ENCODE measurements around the gene KIDINS220. TPM values are rescaled to one million over a fixed set of nuclear protein-coding genes. Genes with fewer than 3 reads are reported as not detected.

The KIDINS220 gene
- total and polyA plus RNA-seq, 4 donors = 8.1 to 50.9 (median 30.8) TPM

DNA sequence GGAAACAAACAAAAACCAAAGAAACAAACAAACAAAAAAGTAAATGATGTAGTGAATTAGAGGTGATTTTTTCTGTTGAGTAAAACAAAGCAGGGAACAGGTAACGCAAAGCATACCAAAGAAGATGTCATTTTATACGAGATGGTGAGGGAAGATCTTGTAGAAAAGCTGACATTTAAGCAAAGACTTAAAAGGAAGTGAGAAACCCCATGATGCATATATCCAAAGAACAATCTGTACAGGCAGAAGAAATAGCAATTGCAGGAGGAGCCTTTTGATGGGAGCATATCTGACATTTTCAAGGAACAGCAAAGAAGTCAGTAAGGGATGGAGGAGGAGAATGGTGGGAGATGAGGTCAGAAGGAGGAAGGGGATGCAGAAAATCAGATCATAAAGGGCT is 63.0 kb downstream of the KIDINS220 start:
- 97% methylated on average over 2 of the region's 2 CpGs for WGBS
- Histone ChIP-seq H3K27me3 (ENCODE audit: control insufficient read depth in 4 of 4, insufficient read depth in 4 of 4, low read length in 3 of 4) (no peaks in the 10 kb centered on the region), H3K4me3 (ENCODE audit: low read depth in 1 of 3, low read length in 3 of 3) (no peak overlapping the region), H3K9ac (ENCODE audit: low read depth in 1 of 2, low read length in 2 of 2) (no peak overlapping the region), H3K9me3 (ENCODE audit: control insufficient read depth in 4 of 4, low read length in 3 of 4) (no peaks in the 10 kb centered on the region), H3K27ac (ENCODE audit: low read depth in 1 of 2, low read length in 2 of 2) (no peak overlapping the region), H3K4me1 (ENCODE audit: control insufficient read depth in 4 of 4, insufficient read depth in 4 of 4, low read length in 3 of 4) (no peaks in the 10 kb centered on the region), H3K36me3 (ENCODE audit: control insufficient read depth in 4 of 4, insufficient read depth in 3 of 4, low read depth in 1 of 4, low read length in 3 of 4) (peaks cover 10 to 47% (median 34%) of the 10 kb centered on the region in 4 donors)
- no peak for TF ChIP-seq SP1 (IDR thresholded peaks at IDR 0.05)
- TF ChIP-seq FOXA2 (IDR thresholded peaks at IDR 0.05) = no peak
- TF ChIP-seq FOXA1 (IDR thresholded peaks at IDR 0.05) = no peak
- TF ChIP-seq, protein P1, sequence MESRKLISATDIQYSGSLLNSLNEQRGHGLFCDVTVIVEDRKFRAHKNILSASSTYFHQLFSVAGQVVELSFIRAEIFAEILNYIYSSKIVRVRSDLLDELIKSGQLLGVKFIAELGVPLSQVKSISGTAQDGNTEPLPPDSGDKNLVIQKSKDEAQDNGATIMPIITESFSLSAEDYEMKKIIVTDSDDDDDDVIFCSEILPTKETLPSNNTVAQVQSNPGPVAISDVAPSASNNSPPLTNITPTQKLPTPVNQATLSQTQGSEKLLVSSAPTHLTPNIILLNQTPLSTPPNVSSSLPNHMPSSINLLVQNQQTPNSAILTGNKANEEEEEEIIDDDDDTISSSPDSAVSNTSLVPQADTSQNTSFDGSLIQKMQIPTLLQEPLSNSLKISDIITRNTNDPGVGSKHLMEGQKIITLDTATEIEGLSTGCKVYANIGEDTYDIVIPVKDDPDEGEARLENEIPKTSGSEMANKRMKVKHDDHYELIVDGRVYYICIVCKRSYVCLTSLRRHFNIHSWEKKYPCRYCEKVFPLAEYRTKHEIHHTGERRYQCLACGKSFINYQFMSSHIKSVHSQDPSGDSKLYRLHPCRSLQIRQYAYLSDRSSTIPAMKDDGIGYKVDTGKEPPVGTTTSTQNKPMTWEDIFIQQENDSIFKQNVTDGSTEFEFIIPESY (IDR thresholded peaks at IDR 0.05) = no peak
- no peak for TF ChIP-seq HNF4G (IDR thresholded peaks at IDR 0.05)
- TF ChIP-seq, protein P2, sequence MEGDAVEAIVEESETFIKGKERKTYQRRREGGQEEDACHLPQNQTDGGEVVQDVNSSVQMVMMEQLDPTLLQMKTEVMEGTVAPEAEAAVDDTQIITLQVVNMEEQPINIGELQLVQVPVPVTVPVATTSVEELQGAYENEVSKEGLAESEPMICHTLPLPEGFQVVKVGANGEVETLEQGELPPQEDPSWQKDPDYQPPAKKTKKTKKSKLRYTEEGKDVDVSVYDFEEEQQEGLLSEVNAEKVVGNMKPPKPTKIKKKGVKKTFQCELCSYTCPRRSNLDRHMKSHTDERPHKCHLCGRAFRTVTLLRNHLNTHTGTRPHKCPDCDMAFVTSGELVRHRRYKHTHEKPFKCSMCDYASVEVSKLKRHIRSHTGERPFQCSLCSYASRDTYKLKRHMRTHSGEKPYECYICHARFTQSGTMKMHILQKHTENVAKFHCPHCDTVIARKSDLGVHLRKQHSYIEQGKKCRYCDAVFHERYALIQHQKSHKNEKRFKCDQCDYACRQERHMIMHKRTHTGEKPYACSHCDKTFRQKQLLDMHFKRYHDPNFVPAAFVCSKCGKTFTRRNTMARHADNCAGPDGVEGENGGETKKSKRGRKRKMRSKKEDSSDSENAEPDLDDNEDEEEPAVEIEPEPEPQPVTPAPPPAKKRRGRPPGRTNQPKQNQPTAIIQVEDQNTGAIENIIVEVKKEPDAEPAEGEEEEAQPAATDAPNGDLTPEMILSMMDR (IDR thresholded peaks at IDR 0.05; ENCODE audit: low read depth, low read length, missing input control) = no peak
- no peak for TF ChIP-seq RAD21 (IDR thresholded peaks at IDR 0.05)
- TF ChIP-seq RXRA (IDR thresholded peaks at IDR 0.05) = no peak
- no peak for TF ChIP-seq TAF1 (conservative IDR thresholded peaks at IDR 0.05)
- TF ChIP-seq HNF4A (conservative IDR thresholded peaks at IDR 0.05) = no peak
- no peak for TF ChIP-seq ATF3 (IDR thresholded peaks at IDR 0.05)
- TF ChIP-seq JUND (IDR thresholded peaks at IDR 0.05) = no peak
- TF ChIP-seq REST (IDR thresholded peaks at IDR 0.05) = no peak
- no peak for TF ChIP-seq GABPA (IDR thresholded peaks at IDR 0.05 in 1 of 2, conservative IDR thresholded peaks at IDR 0.05 in 1 of 2)
- no peak for TF ChIP-seq NR2F2 (IDR thresholded peaks at IDR 0.05)
- TF ChIP-seq YY1 (IDR thresholded peaks at IDR 0.05) = no peak
- TF ChIP-seq, protein P3, sequence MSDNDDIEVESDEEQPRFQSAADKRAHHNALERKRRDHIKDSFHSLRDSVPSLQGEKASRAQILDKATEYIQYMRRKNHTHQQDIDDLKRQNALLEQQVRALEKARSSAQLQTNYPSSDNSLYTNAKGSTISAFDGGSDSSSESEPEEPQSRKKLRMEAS (IDR thresholded peaks at IDR 0.05) = no peak
- TF ChIP-seq EGR1 (IDR thresholded peaks at IDR 0.05; ENCODE audit: low read depth in 2 of 2) = no peak
- no peak for DNase-seq (ENCODE audit: low spot score)
